ENCODE measurements around the gene STK40.

The STK40 gene

DNA sequence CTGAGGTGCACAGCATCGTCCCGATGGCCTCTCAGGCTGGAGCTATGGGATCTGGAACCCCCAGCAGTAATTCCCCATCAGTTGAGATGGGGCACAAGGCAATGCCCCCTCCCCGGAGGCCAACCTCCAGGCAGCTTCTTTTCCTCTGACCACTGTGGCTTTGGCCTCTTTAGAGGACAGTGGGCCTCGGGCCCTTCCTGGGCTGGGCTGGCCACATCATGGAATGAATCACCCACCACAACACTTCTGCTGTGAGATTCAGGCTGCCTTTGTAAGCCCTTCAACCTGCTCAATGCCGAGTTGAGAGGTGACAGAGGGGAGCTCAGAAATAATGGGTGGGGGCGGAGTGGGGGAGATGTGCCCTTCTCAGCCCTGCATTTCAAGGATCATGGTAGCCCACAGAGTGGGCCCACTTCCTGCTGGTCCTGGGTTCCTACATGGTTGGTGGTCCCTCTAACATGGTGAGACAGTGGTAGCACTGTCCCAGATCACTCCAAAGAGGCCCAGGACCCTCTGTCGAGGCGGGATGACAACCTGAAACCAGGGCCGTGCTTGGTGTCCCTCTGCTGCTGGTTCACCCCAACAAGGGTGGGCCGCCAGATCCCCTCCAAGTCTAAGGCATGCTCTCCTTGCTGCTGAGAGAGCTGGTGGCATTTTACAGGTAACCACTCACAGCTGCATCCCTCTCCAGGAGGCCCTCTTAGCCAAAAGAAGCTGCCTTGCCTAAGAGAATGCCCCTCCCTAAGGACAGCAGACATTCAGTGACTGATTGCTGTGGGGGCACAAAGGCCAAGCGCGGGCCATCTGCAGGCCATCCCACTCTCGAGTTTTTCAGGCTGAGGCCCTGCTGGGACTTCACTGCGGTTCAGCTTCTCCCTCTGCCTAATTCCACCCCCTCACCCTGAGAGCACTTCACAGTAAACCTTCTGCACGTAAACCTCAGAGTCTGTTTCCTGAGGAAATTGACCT, 32.5 kb downstream of the STK40 start:
- TF ChIP-seq, protein P1, sequence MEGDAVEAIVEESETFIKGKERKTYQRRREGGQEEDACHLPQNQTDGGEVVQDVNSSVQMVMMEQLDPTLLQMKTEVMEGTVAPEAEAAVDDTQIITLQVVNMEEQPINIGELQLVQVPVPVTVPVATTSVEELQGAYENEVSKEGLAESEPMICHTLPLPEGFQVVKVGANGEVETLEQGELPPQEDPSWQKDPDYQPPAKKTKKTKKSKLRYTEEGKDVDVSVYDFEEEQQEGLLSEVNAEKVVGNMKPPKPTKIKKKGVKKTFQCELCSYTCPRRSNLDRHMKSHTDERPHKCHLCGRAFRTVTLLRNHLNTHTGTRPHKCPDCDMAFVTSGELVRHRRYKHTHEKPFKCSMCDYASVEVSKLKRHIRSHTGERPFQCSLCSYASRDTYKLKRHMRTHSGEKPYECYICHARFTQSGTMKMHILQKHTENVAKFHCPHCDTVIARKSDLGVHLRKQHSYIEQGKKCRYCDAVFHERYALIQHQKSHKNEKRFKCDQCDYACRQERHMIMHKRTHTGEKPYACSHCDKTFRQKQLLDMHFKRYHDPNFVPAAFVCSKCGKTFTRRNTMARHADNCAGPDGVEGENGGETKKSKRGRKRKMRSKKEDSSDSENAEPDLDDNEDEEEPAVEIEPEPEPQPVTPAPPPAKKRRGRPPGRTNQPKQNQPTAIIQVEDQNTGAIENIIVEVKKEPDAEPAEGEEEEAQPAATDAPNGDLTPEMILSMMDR (IDR thresholded peaks at IDR 0.05; ENCODE audit: borderline replicate concordance, insufficient read depth, low read depth, low read length), result no peak
- H3K4me3 ChIP-seq (ENCODE audit: low read depth, low read length), result no peak overlapping the region

DNA sequence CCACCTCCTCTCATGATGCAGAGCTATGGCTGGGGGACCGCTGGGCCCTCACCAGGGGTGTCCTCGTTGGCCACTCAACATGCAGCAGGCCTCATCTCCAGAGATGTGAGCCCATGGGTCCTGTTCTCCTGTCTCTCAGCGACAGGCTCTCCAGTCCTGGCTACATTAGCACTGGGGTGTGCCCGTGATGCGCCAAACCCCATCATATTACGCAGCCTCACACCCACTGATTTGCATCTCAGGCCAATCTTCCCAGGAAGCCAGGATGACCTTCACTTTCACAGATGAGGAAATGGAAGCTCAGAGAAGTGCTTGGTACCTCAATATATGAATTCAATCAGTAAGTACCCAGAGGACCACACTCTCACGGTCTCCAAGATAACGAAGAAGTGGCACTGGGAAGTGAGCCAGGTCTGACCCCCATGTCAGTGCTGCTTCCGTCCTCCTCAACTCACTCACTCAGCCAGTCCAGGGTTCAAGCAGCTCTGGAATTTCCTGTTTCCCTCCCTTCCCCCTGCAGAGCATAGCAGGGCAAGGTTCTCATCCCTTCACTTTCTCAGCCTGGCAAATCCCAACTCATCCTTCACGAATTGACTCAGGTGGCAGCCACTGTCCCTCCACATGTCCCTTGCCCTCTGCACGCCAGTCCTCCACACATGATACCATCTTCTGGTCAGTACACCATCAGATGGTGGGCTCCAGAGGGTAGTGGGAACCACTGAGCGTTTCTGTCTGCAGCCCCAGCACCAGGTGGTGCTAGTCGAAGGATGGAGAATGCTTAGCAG, 33.4 kb downstream of the STK40 start:
- H3K4me3 ChIP-seq (ENCODE audit: low read depth, low read length), result no peak overlapping the region
- TF ChIP-seq, protein P1 (IDR thresholded peaks at IDR 0.05; ENCODE audit: borderline replicate concordance, insufficient read depth, low read depth, low read length), result no peak

DNA sequence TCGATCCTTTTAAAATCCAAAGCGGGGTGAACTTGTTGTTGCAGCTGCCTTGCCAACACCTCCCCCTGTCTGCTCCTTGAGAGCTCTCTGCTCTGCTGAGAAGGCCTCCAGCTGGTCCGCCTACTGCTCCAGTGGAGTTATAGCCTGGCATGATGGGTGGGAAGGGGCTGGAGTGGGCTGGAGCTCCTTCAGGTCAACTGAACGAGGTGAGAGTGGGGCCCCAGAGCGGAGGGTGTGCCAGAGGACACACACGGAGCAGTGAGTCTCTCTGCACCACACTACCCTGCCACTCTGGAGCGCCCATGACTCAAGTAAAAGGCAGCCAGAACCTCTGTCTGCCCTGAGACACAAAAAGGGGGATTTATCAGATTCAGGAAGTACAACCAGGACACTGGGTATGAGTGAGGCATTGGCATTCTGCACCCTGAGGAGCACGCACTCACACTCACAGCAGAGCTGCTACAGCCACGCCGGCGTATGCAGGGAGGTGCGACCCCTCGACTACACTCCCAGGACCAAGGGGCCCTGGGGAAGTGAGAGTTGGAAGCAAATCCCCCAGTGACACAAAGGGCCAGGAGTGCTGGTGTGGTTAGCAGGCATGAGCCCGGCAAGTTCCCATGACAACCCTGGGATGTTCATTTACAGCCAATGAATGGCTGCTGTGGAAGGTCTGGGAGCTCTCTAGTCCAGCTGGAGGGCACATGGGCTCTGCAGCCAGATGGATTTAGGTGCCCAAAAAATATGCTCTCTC, 34.3 kb downstream of the STK40 start:
- no peak overlapping the region for H3K4me3 ChIP-seq (ENCODE audit: low read depth, low read length)
- TF ChIP-seq, protein P1 (IDR thresholded peaks at IDR 0.05; ENCODE audit: borderline replicate concordance, insufficient read depth, low read depth, low read length), result no peak

DNA sequence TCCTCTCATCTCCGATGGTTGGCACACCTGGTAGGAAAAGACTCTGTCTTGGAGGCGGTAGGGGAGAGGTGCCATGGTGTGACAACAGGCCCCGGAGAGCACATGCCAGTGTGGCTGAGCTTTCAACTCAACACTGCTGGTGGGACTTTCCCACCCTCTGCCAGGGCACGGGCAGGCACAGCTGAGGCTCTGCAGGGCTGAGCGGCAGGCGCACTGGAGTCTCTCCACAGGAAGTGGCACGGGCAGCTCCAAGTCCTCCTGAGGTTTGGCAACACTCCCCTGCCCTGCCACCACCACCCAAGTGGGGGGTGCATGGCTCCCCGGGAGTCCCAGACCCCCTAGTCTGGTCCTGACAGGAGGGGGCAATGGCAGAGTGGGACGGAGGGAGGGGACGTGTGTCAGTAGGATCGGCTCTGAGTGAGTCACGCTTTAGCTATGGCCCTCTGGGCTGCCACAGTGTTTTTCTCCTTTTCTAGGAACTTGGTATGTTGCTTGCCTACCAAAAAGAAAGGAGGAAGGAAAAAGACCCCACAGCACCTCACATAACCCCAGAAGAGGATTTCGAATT, 35.0 kb downstream of the STK40 start:
- H3K4me3 ChIP-seq (ENCODE audit: low read depth, low read length), result no peak overlapping the region
- TF ChIP-seq, protein P1 (IDR thresholded peaks at IDR 0.05; ENCODE audit: borderline replicate concordance, insufficient read depth, low read depth, low read length), result no peak

DNA sequence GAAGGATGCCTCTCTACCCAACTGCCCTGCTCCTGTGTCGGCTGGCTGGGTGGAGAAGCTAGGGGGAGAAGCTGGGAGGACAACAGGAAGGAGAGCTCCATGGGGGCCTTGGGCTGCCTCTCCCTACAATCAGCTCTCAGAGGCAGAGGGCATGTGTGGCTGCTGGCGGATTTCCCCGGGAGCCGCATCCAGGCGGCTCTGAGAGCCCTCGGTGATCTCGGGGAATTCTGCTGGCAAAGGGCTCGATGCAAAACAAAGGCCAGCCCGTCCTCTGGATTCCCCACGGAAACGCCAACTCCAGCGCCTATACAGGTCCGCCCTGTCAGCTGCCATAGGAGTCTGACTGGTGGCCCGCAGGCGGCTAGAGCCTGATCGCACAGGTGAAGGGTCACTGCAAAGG, 35.9 kb downstream of the STK40 start:
- TF ChIP-seq, protein P1 (IDR thresholded peaks at IDR 0.05; ENCODE audit: borderline replicate concordance, insufficient read depth, low read depth, low read length), result no peak
- no peak overlapping the region for H3K4me3 ChIP-seq (ENCODE audit: low read depth, low read length)

DNA sequence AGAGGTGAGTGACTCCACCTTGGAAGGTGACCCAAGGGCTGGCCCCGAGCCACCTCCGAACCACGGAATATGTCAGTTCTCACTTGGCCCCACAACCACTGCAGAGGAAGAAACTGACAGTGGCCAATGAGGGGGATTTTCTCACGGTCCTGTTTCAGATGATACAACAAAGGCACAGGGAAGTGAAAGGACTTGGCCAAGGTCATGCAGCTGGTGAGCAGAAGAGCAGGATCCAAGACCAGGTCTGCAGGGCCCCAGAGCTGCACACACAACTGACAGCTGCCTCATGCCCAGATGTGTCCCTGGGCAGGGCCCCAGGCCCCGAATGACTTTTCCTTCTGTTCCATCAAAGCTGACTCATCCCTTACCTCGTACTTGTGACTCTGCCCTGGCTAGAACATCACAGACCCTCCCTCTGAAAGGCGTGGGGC, 36.5 kb downstream of the STK40 start:
- no peak overlapping the region for H3K4me3 ChIP-seq (ENCODE audit: low read depth, low read length)
- TF ChIP-seq, protein P1 (IDR thresholded peaks at IDR 0.05; ENCODE audit: borderline replicate concordance, insufficient read depth, low read depth, low read length), result no peak

Data from GM12875 (cell line).